Stimulated activated CD4-positive, alpha-beta T cell treated with anti-CD3 and anti-CD28 coated beads, Interleukin-1b, Interleukin-23, amount 100 ng/mL, for 4 hours (primary cell): Measurements from ENCODE around the gene KEAP1.
"Not testable (repeated sequence)": the region's sequence is repeated elsewhere in the genome, so short reads cannot be mapped to it uniquely, and the experiment has no call there.

Experiments used
- DNase-seq, 2 donors: peaks; one replicate each; pipeline ENCODE4 v3.0.0-alpha.2; 2020; ENCODE audit warnings: low read depth in 2 of 2

The KEAP1 gene

GRCh38 chr19:10503002-10503789 lies at the start of gene KEAP1:
Gene KEAP1, minus strand, starts transcription at chr19:10503356. Its CDS starts 3,323 bp downstream, at chr19:10500033.
- no peak for DNase-seq

DNA sequence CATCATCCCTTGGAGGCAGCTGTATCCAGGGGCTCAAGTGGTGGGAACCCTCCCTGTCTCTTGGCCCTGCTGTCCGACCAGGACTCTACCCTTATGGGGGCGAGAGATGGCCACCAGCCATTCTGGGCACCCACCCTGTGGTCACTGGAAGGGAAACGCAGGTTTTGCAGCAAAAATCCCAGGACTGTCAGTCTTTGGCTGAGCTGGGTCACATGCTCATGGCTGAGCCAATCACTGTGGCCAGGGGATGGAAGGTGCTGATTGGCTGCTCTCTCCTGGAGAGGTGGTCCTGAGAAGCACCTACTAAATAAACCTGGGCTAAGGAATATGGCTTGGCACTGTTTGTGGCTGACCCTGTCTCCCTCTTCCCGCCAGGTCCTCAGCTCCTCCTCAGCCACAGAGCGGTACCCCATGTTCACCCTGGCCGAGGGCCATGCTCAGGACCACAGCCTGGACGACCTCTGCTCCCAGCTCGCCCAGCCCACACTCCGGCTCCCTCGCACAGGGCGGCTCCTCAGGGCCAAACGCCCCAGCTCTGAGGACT lies 49.4 kb upstream of the KEAP1 start:
- no peak for DNase-seq

DNA sequence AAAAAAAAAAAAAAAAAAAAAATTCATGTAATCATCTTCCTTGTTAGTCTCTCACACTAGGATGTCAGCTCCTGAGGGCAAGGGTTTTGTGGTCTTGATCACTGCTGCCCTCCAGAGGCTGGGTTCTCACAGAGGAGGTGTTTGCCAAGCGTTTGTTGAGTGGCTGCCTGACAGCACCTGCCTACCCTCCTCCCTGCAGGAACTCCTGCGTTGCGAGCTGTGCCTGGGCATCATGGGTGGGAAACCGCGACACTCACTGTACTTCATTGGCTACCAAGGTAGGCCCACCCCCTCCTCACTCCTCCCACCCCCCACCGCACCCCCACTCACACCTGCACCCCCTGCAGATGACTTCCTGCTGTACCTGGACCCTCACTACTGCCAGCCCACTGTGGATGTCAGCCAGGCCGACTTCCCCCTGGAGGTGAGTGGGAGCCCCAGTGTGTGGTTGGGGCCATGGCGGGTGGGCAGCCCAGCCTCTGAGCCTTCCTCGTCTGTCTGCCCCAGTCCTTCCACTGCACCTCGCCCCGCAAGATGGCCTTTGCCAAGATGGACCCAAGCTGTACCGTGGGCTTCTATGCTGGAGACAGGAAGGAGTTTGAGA lies 48.6 kb upstream of the KEAP1 start:
- DNase-seq, result no peak

GRCh38 chr19:10551006-10551405 lies 47.9 kb upstream of the KEAP1 start:
- DNase-seq, result not testable (repeated sequence)

- no peak for DNase-seq
Observed at GRCh38 chr19:10550336-10550735, 47.2 kb upstream of the KEAP1 start.

DNA sequence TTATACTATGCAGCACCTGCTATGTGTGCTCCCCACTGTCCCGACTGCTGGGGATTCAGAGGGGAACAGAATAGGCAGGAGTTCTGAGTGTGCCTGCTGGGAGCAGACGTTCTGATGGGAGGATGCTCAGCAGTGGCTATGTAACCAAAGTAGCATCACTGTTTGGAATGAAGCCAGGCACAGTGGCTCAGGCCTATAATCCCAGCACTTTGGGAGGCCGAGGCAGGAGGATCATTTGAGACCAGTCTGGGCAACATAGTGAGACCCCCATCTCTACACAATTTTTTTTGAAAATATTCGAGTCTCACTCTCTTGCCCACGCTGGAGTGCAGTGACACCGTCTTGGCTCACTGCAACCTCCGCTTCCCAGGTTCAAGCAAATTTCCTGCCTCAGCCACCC lies 46.6 kb upstream of the KEAP1 start:
- DNase-seq, result no peak

GRCh38 chr19:10548746-10549276 lies 45.7 kb upstream of the KEAP1 start:
- no peak for DNase-seq

GRCh38 chr19:10546817-10547216 lies 43.7 kb upstream of the KEAP1 start:
- no peak for DNase-seq

DNA sequence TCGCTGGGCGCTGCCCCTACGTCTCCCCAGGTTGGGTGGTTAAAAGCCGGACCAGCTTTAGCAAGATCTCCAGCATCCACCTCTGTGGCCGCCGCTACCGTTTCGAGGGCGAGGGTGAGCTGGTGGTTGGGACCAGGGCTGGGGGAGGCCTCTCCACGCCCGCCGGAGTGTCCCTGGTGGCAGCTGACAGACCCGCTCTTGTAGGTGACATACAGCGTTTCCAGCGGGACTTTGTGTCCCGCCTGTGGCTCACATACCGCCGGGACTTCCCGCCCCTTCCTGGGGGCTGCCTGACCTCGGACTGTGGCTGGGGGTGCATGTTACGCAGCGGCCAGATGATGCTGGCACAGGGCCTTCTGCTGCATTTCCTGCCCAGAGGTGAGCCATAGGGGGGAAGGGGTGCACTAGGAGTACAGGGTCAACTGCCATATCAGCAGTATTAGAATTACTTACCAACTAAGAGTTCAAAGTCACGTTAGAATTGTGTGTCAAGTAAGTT lies 41.6 kb upstream of the KEAP1 start:
- no peak for DNase-seq

GRCh38 chr19:10544242-10544752 lies 41.1 kb upstream of the KEAP1 start:
- no peak for DNase-seq

DNA sequence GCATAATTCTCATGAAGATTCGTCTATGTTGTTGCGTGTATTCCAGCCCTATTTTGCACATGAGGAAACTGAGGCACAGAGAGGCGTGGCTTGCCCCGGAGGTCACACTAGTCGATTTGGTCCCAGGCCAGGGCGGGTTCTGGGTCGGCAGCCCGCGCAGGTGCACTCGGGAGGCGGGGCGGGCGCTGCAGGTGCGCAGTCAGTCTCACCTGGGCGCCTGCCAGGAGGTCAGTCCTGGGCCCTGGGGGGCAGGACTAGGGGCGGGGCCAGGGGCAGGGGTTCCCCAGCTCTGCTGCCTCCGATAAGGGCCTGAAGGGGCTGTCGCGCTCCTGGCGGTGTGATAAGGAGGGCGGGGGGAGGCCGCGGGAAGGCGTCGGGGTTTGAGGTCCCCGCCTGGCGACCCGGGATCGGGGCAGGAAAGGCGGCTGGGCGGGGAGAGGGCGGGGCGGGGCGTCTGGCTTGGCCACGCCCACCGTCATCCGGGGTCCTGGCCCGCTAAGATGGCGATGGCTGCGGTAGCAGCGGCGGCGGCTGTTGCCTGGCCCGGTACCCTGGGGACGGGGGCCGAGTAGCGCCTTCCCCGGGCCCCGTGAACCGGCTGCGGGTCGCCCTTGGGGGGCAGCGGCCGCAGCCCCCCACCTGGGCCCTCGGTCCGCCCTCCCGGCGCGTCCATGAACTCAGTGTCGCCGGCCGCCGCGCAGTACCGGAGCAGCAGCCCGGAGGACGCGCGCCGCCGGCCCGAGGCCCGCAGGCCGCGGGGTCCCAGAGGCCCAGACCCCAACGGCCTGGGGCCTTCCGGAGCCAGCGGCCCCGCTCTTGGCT lies 40.5 kb upstream of the KEAP1 start, which contains the start of gene ATG4D:
Gene ATG4D (plus strand): TSS at position 485 of the 822 bp plus-strand sequence. CDS start 187 bp downstream, at position 672.
- peak; percentile 66 to 79 for DNase-seq

- no peak for DNase-seq
Observed at GRCh38 chr19:10543059-10543419, 39.9 kb upstream of the KEAP1 start.

- not testable (repeated sequence) for DNase-seq
Observed at GRCh38 chr19:10539016-10539415, 35.9 kb upstream of the KEAP1 start.

- no peak for DNase-seq
Observed at GRCh38 chr19:10538204-10538983, 35.2 kb upstream of the KEAP1 start.

GRCh38 chr19:10537668-10538067 lies 34.5 kb upstream of the KEAP1 start:
- DNase-seq, result no peak

GRCh38 chr19:10535613-10536012 lies 32.5 kb upstream of the KEAP1 start:
- no peak for DNase-seq

DNA sequence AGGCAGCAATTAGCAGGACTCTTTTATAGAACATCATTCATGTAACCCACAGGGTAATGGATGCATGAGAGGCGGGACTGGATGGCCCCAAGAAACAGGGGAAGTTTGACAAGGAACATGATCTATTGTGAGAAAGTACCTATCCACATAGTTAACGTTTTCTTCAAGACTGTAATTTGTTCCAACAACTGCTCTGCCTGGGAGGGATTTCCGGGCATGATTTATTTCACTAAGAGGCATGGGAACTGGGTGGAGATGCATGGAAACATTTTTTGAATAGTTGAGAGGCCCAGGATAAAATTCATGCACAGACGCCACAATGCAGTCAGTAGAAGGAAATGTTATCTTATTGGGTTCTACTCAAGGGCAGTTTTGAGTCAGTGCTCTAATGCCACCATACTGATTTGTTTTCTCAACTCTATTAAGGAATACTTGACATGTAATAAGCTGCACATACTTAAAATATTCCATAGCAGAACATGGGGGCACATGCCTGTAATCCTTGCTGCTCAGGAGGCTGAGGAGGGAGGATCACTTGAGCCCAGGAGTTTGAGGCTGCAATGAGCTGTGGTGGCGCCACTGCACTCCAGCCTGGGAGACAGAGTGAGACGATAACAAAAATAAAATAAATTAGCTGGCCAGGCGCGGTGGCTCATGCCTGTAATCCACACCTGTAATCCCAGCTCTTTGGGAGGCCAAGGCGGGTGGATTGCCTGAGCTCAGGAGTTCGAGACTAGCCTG lies 30.7 kb upstream of the KEAP1 start:
- no peak for DNase-seq

DNA sequence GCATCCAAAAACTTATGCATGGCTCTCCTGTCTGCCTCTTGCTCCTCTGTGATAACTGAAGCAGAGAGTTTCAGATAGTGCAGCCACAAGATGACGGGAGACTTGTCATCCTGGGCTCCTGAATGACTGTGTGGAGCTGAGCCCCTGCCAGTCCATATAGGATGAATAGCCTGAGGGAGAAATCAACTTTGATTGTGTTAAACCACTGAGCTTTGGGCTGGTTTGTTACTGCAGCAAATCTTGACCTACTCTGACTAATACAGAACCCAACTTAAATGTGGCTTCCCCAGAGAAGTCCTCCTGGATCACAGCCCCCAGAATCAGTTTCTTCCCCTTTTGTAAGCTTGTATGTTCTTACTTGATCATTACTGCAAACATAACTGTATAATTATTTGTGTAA lies 29.3 kb upstream of the KEAP1 start:
- no peak for DNase-seq

- DNase-seq, result not testable (repeated sequence)
Observed at GRCh38 chr19:10526887-10527286, 23.7 kb upstream of the KEAP1 start.

DNA sequence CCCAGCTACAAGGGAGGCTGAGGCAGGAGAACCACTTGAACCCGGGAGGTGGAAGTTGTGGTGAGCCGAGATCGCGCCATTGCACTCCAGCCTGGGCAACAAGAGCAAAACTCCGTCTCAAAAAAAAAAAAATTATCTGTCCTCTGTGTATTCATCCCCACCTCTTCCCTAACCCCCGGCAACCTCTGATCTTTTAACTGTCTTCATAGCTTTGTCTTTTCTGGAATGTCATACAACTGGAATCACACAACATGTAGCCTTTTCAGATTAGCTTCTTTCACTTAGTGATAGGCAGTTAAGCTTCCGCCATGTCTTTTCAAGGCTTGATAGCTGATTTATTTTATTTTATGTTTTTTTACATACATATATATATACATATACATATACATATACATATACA lies 22.5 kb upstream of the KEAP1 start:
- DNase-seq, result no peak
